ENCODE data around the gene FRMD5.

The FRMD5 gene

DNA sequence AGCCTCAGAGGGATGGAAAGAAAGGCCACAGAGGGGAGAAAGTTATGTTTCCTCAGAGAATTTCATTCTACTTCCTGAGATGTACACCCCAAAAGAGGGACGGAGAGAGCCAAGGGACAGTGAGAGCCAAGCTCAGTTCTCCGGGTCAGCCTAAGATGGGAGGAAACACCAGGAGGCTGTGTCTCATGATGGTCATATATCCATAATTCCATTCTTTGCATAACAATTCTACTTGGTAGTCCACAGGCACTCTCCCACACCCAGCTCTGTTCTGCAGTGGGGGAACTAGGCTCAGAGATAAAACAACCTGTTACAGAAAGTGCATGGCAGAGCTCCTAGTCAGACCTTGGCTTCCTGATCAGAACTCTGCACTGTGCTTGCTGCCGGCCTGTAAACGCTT, 313.8 kb downstream of the FRMD5 start:
- DNase-seq (ENCODE audit: extremely low read depth, low read depth): no peak
- TF ChIP-seq, protein P1, sequence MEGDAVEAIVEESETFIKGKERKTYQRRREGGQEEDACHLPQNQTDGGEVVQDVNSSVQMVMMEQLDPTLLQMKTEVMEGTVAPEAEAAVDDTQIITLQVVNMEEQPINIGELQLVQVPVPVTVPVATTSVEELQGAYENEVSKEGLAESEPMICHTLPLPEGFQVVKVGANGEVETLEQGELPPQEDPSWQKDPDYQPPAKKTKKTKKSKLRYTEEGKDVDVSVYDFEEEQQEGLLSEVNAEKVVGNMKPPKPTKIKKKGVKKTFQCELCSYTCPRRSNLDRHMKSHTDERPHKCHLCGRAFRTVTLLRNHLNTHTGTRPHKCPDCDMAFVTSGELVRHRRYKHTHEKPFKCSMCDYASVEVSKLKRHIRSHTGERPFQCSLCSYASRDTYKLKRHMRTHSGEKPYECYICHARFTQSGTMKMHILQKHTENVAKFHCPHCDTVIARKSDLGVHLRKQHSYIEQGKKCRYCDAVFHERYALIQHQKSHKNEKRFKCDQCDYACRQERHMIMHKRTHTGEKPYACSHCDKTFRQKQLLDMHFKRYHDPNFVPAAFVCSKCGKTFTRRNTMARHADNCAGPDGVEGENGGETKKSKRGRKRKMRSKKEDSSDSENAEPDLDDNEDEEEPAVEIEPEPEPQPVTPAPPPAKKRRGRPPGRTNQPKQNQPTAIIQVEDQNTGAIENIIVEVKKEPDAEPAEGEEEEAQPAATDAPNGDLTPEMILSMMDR (IDR thresholded peaks at IDR 0.05; ENCODE audit: low read depth, low read length): no peak

DNA sequence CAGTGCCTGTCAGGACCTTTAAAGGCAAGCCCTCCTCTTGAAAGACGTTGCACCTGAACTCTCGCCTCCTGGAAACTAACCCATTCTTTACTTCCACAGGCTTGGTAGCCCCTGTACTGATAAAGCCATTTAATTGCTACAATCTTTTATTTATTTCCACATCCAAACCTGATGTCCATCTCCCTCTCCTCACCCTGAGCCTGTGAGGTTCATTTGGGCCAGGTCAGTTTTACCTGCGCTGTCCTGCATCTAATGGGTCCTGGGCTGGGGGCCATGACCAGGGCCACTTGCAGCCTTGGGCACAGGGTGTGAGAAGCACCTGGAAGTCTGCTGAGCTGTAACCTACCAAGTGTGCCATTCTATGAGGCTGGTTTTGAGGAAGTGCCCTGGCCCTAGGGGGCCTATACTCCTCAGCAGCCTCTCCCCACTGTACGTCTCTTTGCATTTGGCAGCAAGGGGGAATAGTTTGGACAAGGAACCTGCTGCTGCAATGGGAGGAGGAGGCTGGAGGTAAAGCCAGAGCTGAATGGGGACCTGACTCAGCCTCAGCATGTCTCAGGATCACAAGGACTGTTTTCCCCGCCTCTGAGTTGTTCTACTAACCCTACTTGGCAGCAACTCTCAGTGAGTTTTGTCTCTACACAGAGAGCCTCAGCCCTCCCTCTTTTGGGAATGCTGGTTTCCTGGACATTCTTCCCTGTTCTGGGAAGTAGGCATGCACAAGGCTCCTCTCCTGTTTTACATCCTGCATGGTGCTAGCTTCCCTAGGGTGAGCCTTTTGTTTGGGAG, 314.5 kb downstream of the FRMD5 start:
- TF ChIP-seq, protein P1 (IDR thresholded peaks at IDR 0.05; ENCODE audit: low read depth, low read length): no peak
- DNase-seq (ENCODE audit: extremely low read depth, low read depth): no peak

DNA sequence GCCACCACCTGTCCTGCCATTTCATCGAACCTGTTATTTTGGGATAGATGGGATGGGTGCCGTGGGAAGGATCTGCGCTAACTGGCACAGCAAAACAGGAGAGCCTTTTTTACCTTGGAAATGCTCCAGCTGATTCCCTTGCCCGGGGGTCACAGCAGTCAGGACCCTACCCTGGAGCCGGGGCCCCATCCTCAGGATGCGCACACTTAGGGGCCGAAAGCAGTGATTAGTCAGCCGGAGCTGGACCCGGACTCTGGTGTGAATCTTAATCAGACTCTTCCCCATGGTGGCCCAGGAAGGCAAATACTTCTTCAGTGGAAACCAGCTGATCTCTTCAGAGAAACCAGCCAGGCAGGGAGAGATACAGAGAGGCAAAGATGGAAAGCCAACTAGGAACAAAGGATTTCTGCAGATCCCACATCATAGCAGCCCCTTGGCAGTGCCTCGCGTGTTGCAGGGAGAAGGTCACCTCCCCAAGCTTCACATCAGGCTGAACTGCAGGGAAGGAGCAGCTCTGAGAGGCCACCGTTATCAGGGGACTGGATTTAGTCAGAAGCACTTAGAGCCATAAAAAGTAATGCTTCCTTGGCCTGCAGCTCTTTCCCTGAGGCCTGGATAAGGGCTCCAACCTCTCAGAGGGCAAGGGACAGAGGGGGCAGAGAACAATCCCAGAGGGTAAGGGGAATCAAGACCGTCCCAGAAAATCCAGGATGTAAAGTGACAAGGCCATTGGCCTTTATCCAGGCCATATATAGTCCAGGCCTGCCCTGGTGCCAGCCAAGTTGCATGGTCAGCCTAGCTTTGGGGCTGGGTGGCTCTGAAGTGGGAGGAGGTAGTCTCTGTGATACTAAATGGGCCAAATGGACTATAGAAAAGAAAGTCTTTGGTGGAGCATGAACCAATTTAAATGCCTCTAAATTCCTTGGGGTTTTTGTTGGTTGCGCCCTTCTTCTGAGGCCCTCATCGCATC, 315.4 kb downstream of the FRMD5 start:
- no peak for DNase-seq (ENCODE audit: extremely low read depth, low read depth)

DNA sequence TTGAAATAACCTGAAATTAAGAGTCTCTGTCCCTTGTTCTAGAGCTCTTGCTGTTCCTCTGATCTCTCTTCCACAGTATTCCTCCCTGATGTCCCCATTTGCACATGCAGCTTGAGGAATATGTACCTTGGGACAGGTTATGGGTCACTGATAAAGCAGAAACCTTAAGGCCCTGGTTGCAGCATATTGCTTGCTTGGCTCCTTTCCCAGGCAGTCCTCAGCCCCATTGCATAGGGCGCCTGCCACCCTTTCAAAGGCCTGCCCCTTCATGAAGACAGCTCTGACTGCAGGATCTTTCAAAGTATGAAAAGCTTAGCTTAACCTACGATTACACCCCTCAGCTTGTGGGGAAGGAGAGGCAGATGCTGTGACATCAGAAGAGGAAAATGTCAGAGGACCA, 316.6 kb downstream of the FRMD5 start:
- TF ChIP-seq, protein P1 (IDR thresholded peaks at IDR 0.05; ENCODE audit: low read depth, low read length): no peak
- no peak for DNase-seq (ENCODE audit: extremely low read depth, low read depth)

More for the DNA sequence above, 315.4 kb downstream of the FRMD5 start:
- TF ChIP-seq, protein P1 (IDR thresholded peaks at IDR 0.05; ENCODE audit: low read depth, low read length): no peak

DNA sequence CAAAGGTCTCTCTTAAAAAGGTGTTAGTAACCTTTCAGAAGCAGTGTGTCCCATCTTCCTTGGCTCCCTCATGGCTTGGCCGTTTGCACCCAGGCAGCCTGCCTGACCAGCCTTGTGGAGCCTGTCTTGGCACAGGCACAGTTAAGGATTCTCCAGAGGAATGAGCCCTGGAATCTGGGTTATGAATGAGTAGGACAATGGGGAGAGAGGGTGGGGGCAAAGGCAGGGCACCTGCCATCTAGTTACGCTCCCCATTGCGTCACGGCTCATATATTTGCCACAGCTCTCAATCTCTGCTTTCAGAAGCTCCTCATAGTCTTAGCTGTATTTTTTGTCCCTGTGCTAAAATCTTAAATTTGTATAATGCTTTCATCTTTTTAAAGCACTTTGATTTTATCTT, 317.7 kb downstream of the FRMD5 start:
- DNase-seq (ENCODE audit: extremely low read depth, low read depth): no peak

DNA sequence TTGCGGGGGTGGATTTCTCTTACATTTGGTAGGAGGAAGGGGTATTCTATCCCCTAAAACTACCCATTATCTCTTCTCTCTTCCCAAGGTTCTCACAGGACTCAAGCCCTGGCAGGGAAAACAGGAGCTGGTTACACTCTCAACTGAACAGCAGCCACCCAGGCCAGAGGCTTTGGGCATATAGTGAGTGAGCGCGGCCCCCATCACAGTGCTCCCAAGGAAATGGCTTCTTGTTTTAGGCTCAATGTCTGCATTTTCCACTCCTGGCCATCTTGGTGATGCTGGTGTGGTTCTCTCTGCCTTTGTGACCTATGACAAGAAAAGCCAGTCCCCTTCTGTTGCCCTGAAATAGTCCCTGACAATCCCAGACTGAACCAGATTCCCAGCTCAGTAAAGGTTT, 318.2 kb downstream of the FRMD5 start:
- TF ChIP-seq, protein P1 (IDR thresholded peaks at IDR 0.05; ENCODE audit: low read depth, low read length): no peak
- DNase-seq (ENCODE audit: extremely low read depth, low read depth): no peak

More for the DNA sequence above, 317.7 kb downstream of the FRMD5 start:
- TF ChIP-seq, protein P1 (IDR thresholded peaks at IDR 0.05; ENCODE audit: low read depth, low read length): no peak

DNA sequence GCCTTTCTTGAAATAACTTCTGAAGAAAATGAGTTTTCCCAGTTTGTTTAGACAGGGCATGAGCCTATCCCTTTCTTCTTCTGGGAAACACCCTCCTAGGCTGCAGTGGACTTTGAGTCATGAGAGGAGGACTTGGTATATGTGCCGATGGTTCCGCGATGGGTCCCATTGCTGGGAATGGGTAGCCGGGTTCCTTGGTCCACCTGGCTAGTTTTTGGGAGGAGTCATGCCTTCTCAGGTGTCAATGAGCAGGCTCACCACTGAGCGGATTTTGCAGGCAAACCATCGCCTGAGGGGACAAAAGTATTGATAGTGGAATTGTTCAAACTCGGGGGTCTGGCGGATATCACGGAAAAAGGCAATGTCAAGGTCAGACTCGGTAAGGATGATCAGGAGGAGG, 321.4 kb downstream of the FRMD5 start:
- TF ChIP-seq, protein P1 (IDR thresholded peaks at IDR 0.05; ENCODE audit: low read depth, low read length): no peak
- DNase-seq (ENCODE audit: extremely low read depth, low read depth): no peak

All from AG09319 (cell line).